Nephron progenitor cell (in vitro differentiated cells): ENCODE results near the gene MARK1.

Experiments used
- DNase-seq: peaks from one replicate; pipeline ENCODE4 v3.0.0; 2021
- H3K27ac Mint-ChIP-seq: 2 replicates; pipeline ENCODE4 v1.8.0; 2021; ENCODE audit warnings: mild to moderate bottlenecking, moderate library complexity, mixed read lengths
- H3K27me3 Mint-ChIP-seq: 2 replicates; pipeline ENCODE4 v1.8.0; 2021; ENCODE audit warnings: mild to moderate bottlenecking, low read depth, mixed read lengths; ENCODE audit not compliant: poor library complexity
- H3K36me3 Mint-ChIP-seq: 2 replicates; pipeline ENCODE4 v1.8.0; 2021; ENCODE audit warnings: low read depth, mixed read lengths
- H3K4me1 Mint-ChIP-seq: 2 replicates; pipeline ENCODE4 v1.8.0; 2021; ENCODE audit warnings: mixed read lengths
- H3K4me3 Mint-ChIP-seq: 2 replicates; pipeline ENCODE4 v1.8.0; 2021; ENCODE audit warnings: mild to moderate bottlenecking, moderate library complexity, mixed read lengths
- H3K9me3 Mint-ChIP-seq: 2 replicates; pipeline ENCODE4 v1.8.0; 2021; ENCODE audit warnings: mild to moderate bottlenecking, moderate library complexity, mixed read lengths
- CTCF ChIP-seq: fragments of 200-600 bp; sonication (generic); IDR thresholded peaks from 2 replicates; pipeline ENCODE4 v1.5.0; 2021; ENCODE audit warnings: antibody characterized with exemption

Gene MARK1

GRCh38 chr1:220655961-220656740 lies 128.2 kb downstream of the MARK1 start:
- no peak for TF ChIP-seq CTCF
- Mint-ChIP-seq H3K4me1 (no peaks in the 10 kb centered on the region), H3K36me3 (peaks cover 11% of the 10 kb centered on the region)

GRCh38 chr1:220666349-220666748 lies 138.4 kb downstream of the MARK1 start:
- peaks cover 4% of the 10 kb centered on the region for H3K27me3 Mint-ChIP-seq
- H3K9me3 Mint-ChIP-seq = peaks cover 14% of the 10 kb centered on the region
- no peak for DNase-seq
- peaks cover 12% of the 10 kb centered on the region for H3K36me3 Mint-ChIP-seq
- H3K4me1 Mint-ChIP-seq = no peaks in the 10 kb centered on the region
- H3K27ac Mint-ChIP-seq = no peak overlapping the region
- no peak for TF ChIP-seq CTCF
- no peak overlapping the region for H3K4me3 Mint-ChIP-seq

More at GRCh38 chr1:220655961-220656740, 128.2 kb downstream of the MARK1 start:
- no peak for DNase-seq
- Mint-ChIP-seq H3K27ac (peak overlapping the region; percentile 5), H3K4me3 (no peak overlapping the region), H3K27me3 (no peaks in the 10 kb centered on the region), H3K9me3 (no peaks in the 10 kb centered on the region)

- Mint-ChIP-seq H3K9me3 (peaks cover 14% of the 10 kb centered on the region), H3K27me3 (peaks cover 7% of the 10 kb centered on the region), H3K4me1 (no peaks in the 10 kb centered on the region), H3K36me3 (peaks cover 6% of the 10 kb centered on the region), H3K27ac (no peak overlapping the region), H3K4me3 (no peak overlapping the region)
- DNase-seq = no peak
- TF ChIP-seq CTCF = no peak
Measured at GRCh38 chr1:220669005-220669404, 141.1 kb downstream of the MARK1 start.

GRCh38 chr1:220670365-220670764 lies 142.4 kb downstream of the MARK1 start:
- TF ChIP-seq CTCF = no peak
- H3K27ac Mint-ChIP-seq = no peak overlapping the region
- no peak overlapping the region for H3K4me3 Mint-ChIP-seq
- H3K4me1 Mint-ChIP-seq = no peaks in the 10 kb centered on the region
- peaks cover 14% of the 10 kb centered on the region for H3K9me3 Mint-ChIP-seq
- H3K36me3 Mint-ChIP-seq = no peaks in the 10 kb centered on the region
- H3K27me3 Mint-ChIP-seq = peaks cover 7% of the 10 kb centered on the region
- DNase-seq = no peak

- peaks cover 14% of the 10 kb centered on the region for H3K9me3 Mint-ChIP-seq
- peaks cover 16% of the 10 kb centered on the region for H3K27me3 Mint-ChIP-seq
- no peaks in the 10 kb centered on the region for H3K4me1 Mint-ChIP-seq
- H3K36me3 Mint-ChIP-seq = no peaks in the 10 kb centered on the region
- TF ChIP-seq CTCF = no peak
- no peak overlapping the region for H3K27ac Mint-ChIP-seq
- H3K4me3 Mint-ChIP-seq = no peak overlapping the region
- DNase-seq = no peak
Measured at GRCh38 chr1:220673921-220674320, 146.0 kb downstream of the MARK1 start.

GRCh38 chr1:220677251-220677650 lies 149.3 kb downstream of the MARK1 start:
- TF ChIP-seq CTCF = no peak
- H3K27me3 Mint-ChIP-seq = peaks cover 16% of the 10 kb centered on the region
- no peak for DNase-seq

More at GRCh38 chr1:220677251-220677650, 149.3 kb downstream of the MARK1 start:
- Mint-ChIP-seq H3K36me3 (no peaks in the 10 kb centered on the region), H3K27ac (no peak overlapping the region), H3K9me3 (no peaks in the 10 kb centered on the region), H3K4me1 (no peaks in the 10 kb centered on the region), H3K4me3 (no peak overlapping the region)
